H9 (cell line): Measurements from ENCODE around the gene CELA2B. TPM values are rescaled to one million over a fixed set of nuclear protein-coding genes. Genes with fewer than 3 reads are reported as not detected.

Experiments
- DNase-seq: peaks from one replicate; pipeline ENCODE4 v3.0.0-alpha.2; 2017
- H2AFZ ChIP-seq: one replicate; pipeline ENCODE4 v1.6.1; 2013; ENCODE audit warnings: mild to moderate bottlenecking, low read length, control low read depth, moderate library complexity
- H2AK5ac ChIP-seq: 2 replicates; pipeline ENCODE4 v1.6.1; 2013; ENCODE audit warnings: low read length, control low read depth, mixed read lengths; ENCODE audit not compliant: insufficient read length
- H2BK120ac ChIP-seq: one replicate; pipeline ENCODE4 v1.6.1; 2013; ENCODE audit warnings: low read depth, mild to moderate bottlenecking, low read length, control low read depth, inconsistent platforms; ENCODE audit not compliant: poor library complexity, severe bottlenecking
- H2BK12ac ChIP-seq: 2 replicates; pipeline ENCODE4 v1.6.1; 2013; ENCODE audit warnings: low read length, control low read depth, mixed read lengths, low read depth; ENCODE audit not compliant: insufficient read length
- H2BK15ac ChIP-seq: 2 replicates; pipeline ENCODE4 v1.6.1; 2013; ENCODE audit warnings: low read depth, low read length, control low read depth
- H2BK20ac ChIP-seq: one replicate; pipeline ENCODE4 v1.6.1; 2013; ENCODE audit warnings: low read depth, mild to moderate bottlenecking, low read length, control low read depth, inconsistent platforms; ENCODE audit not compliant: poor library complexity, severe bottlenecking
- H2BK5ac ChIP-seq: 2 replicates; pipeline ENCODE4 v1.6.1; 2013; ENCODE audit warnings: low read length, control low read depth, mixed read lengths; ENCODE audit not compliant: insufficient read length
- H3K14ac ChIP-seq: 2 replicates; pipeline ENCODE4 v1.6.1; 2013; ENCODE audit warnings: low read length, control low read depth; ENCODE audit not compliant: insufficient read depth
- H3K18ac ChIP-seq: 2 replicates; pipeline ENCODE4 v1.6.1; 2013; ENCODE audit warnings: low read depth, mild to moderate bottlenecking, mixed read lengths, low read length, control low read depth; ENCODE audit not compliant: insufficient read length
- H3K23ac ChIP-seq: 2 replicates; pipeline ENCODE4 v1.6.1; 2013; ENCODE audit warnings: low read length, control low read depth, mixed read lengths, low read depth; ENCODE audit not compliant: insufficient read length
- H3K23me2 ChIP-seq: 2 replicates; pipeline ENCODE4 v1.6.1; 2013; ENCODE audit warnings: low read depth, mild to moderate bottlenecking, mixed read lengths, low read length, control low read depth; ENCODE audit not compliant: insufficient read length, poor library complexity, severe bottlenecking
- H3K27ac ChIP-seq: 2 replicates; pipeline ENCODE4 v1.5.1; 2013; ENCODE audit warnings: low read length, control low read depth, mixed read lengths, low read depth; ENCODE audit not compliant: insufficient read length
- H3K27me3 ChIP-seq: 2 replicates; pipeline ENCODE4 v1.6.1; 2013; ENCODE audit warnings: low read length, control low read depth, inconsistent platforms; ENCODE audit not compliant: insufficient read depth
- H3K4ac ChIP-seq: 2 replicates; pipeline ENCODE4 v1.6.1; 2013; ENCODE audit warnings: low read depth, mild to moderate bottlenecking, control low read depth, inconsistent platforms, low read length, moderate library complexity
- H3K4me1 ChIP-seq: 2 replicates; pipeline ENCODE4 v1.6.1; 2013; ENCODE audit warnings: low read length, control low read depth, inconsistent platforms; ENCODE audit not compliant: insufficient read depth
- H3K4me2 ChIP-seq: 2 replicates; pipeline ENCODE4 v1.6.1; 2013; ENCODE audit warnings: low read length, control low read depth, mixed read lengths; ENCODE audit not compliant: insufficient read length, insufficient read depth
- H3K56ac ChIP-seq: 2 replicates; pipeline ENCODE4 v1.6.1; 2013; ENCODE audit warnings: low read depth, mild to moderate bottlenecking, mixed read lengths, low read length, control low read depth; ENCODE audit not compliant: insufficient read length
- H3K79me1 ChIP-seq: 2 replicates; pipeline ENCODE4 v1.6.1; 2013; ENCODE audit warnings: low read depth, mild to moderate bottlenecking, moderate library complexity, low read length, control low read depth, inconsistent platforms; ENCODE audit not compliant: insufficient read depth, poor library complexity, severe bottlenecking
- H3K79me2 ChIP-seq: 2 replicates; pipeline ENCODE4 v1.6.1; 2013; ENCODE audit warnings: low read length, control low read depth, inconsistent platforms; ENCODE audit not compliant: insufficient read depth
- H3K9ac ChIP-seq: 2 replicates; pipeline ENCODE4 v1.6.1; 2013; ENCODE audit warnings: low read length, control low read depth, mixed read lengths; ENCODE audit not compliant: insufficient read length; ENCODE audit errors: extremely low read depth
- H3K9me3 ChIP-seq: one replicate; pipeline ENCODE4 v1.6.1; 2013; ENCODE audit warnings: low read depth, low read length, inconsistent platforms; ENCODE audit not compliant: control insufficient read depth
- H3T11ph ChIP-seq: one replicate; pipeline ENCODE4 v1.6.1; 2013; ENCODE audit warnings: mild to moderate bottlenecking, low read length, control low read depth, inconsistent platforms
- H4K20me1 ChIP-seq: one replicate; pipeline ENCODE4 v1.6.1; 2013; ENCODE audit not compliant: control insufficient read depth, insufficient read length, insufficient read depth
- H4K5ac ChIP-seq: 2 replicates; pipeline ENCODE4 v1.6.1; 2013; ENCODE audit warnings: low read depth, mild to moderate bottlenecking, mixed read lengths, low read length, control low read depth; ENCODE audit not compliant: insufficient read length
- H4K8ac ChIP-seq: replicated peaks from 2 replicates; pipeline ENCODE4 v1.6.1; 2013; ENCODE audit warnings: low read length, control low read depth, mixed read lengths, low read depth; ENCODE audit not compliant: insufficient read length
- H4K91ac ChIP-seq: 2 replicates; pipeline ENCODE4 v1.6.1; 2013; ENCODE audit warnings: low read depth, mild to moderate bottlenecking, moderate library complexity, mixed read lengths, low read length, control low read depth; ENCODE audit not compliant: insufficient read length
- H3K27ac Mint-ChIP-seq, 3 experiments: 2 replicates in 2 of 3; 3 replicates in 1 of 3; pipeline ENCODE4 v1.8.0; 2020 to 2021; ENCODE audit warnings: mixed read lengths in 3 of 3, mild to moderate bottlenecking in 1 of 3, moderate library complexity in 1 of 3
- H3K27me3 Mint-ChIP-seq: 2 replicates; pipeline ENCODE4 v1.8.0; 2021; ENCODE audit warnings: low read depth, mild to moderate bottlenecking, moderate library complexity, mixed read lengths
- H3K36me3 Mint-ChIP-seq, 3 experiments: 2 replicates in 2 of 3; 3 replicates in 1 of 3; pipeline ENCODE4 v1.8.0; 2020 to 2021; ENCODE audit warnings: low read depth in 3 of 3, mixed read lengths in 3 of 3; ENCODE audit not compliant: insufficient read depth in 1 of 3
- H3K4me1 Mint-ChIP-seq, 2 experiments: 2 replicates each; pipeline ENCODE4 v1.8.0; 2020; ENCODE audit warnings: mixed read lengths in 2 of 2
- H3K4me3 Mint-ChIP-seq, 2 experiments: 2 replicates in 1 of 2; 3 replicates in 1 of 2; pipeline ENCODE4 v1.8.0; 2020 to 2021; ENCODE audit warnings: mild to moderate bottlenecking in 2 of 2, mixed read lengths in 2 of 2, moderate library complexity in 1 of 2
- H3K9me3 Mint-ChIP-seq, 2 experiments: 2 replicates in 1 of 2; 3 replicates in 1 of 2; pipeline ENCODE4 v1.8.0; 2020; ENCODE audit warnings: mild to moderate bottlenecking in 2 of 2, mixed read lengths in 2 of 2, moderate library complexity in 1 of 2
- WGBS: extraction: QIAGEN DNeasy Blood & Tissue Kit; methylation state at CpG from one replicate; pipeline ENCODE4 v1.1.7; 2013; ENCODE audit warnings: missing lambda C conversion rate, low lambda C conversion rate, mixed read lengths; ENCODE audit not compliant: insufficient read length; ENCODE audit errors: extremely low coverage; 5-methylcytosine and 5-hydroxymethylcytosine counted together
- total RNA-seq: library from RNA; stranded (reverse); gene quantifications from 2 replicates; pipeline ENCODE4 v1.2.1, GENCODE V29; 2021
- TF ChIP-seq, protein P1 (sequence below): fragments of 200-600 bp; sonication (generic); conservative IDR thresholded peaks from 3 replicates; pipeline ENCODE4 v1.8.0; 2021; ENCODE audit warnings: antibody characterized with exemption, mild to moderate bottlenecking

Gene CELA2B
- total RNA-seq, 1 experiment from 2014 or later, result not detected

DNA sequence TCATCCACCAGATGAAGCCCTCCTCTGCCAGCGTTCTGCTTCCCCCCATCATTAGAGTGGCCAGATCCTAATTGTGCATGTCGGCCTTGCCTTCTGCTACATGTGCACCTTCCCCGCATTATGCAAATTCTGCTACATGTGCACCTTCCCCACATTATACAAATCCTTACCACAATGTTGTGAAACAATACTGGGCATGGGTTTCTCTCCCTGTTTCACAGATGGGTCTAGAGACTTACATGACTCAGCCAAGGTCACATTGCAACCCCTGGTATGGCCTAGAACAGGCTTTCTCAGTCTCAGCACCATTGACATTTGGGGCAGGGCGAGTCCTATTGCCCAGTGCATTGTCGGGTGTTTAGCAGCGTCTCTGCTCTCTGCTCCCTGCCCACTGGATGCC, 20.4 kb upstream of the CELA2B start:
- no peak overlapping the region for H4K8ac ChIP-seq
- no peak overlapping the region for H3K4me2 ChIP-seq
- H3K36me3 Mint-ChIP-seq, result no peaks in the 10 kb centered on the region; a peak in 1 of 7 replicates
- no peaks in the 10 kb centered on the region for H4K20me1 ChIP-seq
- H3K79me2 ChIP-seq, result no peaks in the 10 kb centered on the region
- WGBS, result no CpG with 5 or more reads among the region's 6 CpGs
- H3K9me3 ChIP-seq, result no peaks in the 10 kb centered on the region
- H2AK5ac ChIP-seq, result no peak overlapping the region
- no peak overlapping the region for H3K9ac ChIP-seq
- no peak overlapping the region for H3K4me3 Mint-ChIP-seq
- no peak overlapping the region for H3K18ac ChIP-seq
- peaks cover 0 to 6% of the 10 kb centered on the region in 2 experiments; a peak in 2 of 5 replicates for H3K9me3 Mint-ChIP-seq
- DNase-seq, result no peak
- H3K27ac Mint-ChIP-seq, result no peak overlapping the region; a peak in 1 of 7 replicates
- peaks cover 11 to 20% of the 10 kb centered on the region in 2 experiments for H3K4me1 Mint-ChIP-seq
- H2BK12ac ChIP-seq, result no peak overlapping the region
- H2BK15ac ChIP-seq, result no peak overlapping the region
- H3K23me2 ChIP-seq, result no peaks in the 10 kb centered on the region
- H2AFZ ChIP-seq, result no peak overlapping the region
- no peak overlapping the region for H2BK20ac ChIP-seq
- H4K91ac ChIP-seq, result no peak overlapping the region
- H2BK5ac ChIP-seq, result no peak overlapping the region
- peaks cover 2% of the 10 kb centered on the region for H3K27me3 Mint-ChIP-seq
- H3K4me1 ChIP-seq, result no peaks in the 10 kb centered on the region
- H3T11ph ChIP-seq, result no peak overlapping the region
- no peak overlapping the region for H3K14ac ChIP-seq
- no peak overlapping the region for H3K56ac ChIP-seq
- no peak overlapping the region for H3K27ac ChIP-seq
- H3K4ac ChIP-seq, result no peak overlapping the region
- H4K5ac ChIP-seq, result no peak overlapping the region
- no peak overlapping the region for H3K23ac ChIP-seq
- H3K27me3 ChIP-seq, result no peaks in the 10 kb centered on the region
- H3K79me1 ChIP-seq, result no peaks in the 10 kb centered on the region
- H2BK120ac ChIP-seq, result no peak overlapping the region
- TF ChIP-seq, protein P1, sequence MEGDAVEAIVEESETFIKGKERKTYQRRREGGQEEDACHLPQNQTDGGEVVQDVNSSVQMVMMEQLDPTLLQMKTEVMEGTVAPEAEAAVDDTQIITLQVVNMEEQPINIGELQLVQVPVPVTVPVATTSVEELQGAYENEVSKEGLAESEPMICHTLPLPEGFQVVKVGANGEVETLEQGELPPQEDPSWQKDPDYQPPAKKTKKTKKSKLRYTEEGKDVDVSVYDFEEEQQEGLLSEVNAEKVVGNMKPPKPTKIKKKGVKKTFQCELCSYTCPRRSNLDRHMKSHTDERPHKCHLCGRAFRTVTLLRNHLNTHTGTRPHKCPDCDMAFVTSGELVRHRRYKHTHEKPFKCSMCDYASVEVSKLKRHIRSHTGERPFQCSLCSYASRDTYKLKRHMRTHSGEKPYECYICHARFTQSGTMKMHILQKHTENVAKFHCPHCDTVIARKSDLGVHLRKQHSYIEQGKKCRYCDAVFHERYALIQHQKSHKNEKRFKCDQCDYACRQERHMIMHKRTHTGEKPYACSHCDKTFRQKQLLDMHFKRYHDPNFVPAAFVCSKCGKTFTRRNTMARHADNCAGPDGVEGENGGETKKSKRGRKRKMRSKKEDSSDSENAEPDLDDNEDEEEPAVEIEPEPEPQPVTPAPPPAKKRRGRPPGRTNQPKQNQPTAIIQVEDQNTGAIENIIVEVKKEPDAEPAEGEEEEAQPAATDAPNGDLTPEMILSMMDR, result no peak
